HCT116 (cell line): ENCODE measurements around the gene ATG16L2. TPM values are rescaled to one million over a fixed set of nuclear protein-coding genes. Genes with fewer than 3 reads are reported as not detected.

ENCODE experiments used
- ATAC-seq: fragments of 200-7000 bp; cut with Tn5 transposase; 2 replicates; pipeline ENCODE4 v1.9.1; 2020; ENCODE audit warnings: mild to moderate bottlenecking, moderate library complexity
- BruUV-seq: library from RNA; stranded (reverse); fragments of 400-500 nt; replicated peaks from 2 replicates; lab custom pipeline; 2021; lab: Mats Ljungman, UMichigan
- CTCF ChIA-PET: fragments of 300-600 bp; sonication (Branson Sonifier 250); formaldehyde crosslinking; loops from one replicate; lab custom pipeline; 2021; ENCODE audit warnings: antibody characterized with exemption; lab: Charles Lee
- POLR2A ChIA-PET: fragments of 300-600, 350-600 bp; sonication (Branson Sonifier 250); formaldehyde crosslinking; loops from one replicate; lab custom pipeline; 2021; ENCODE audit warnings: antibody characterized with exemption; lab: Charles Lee
- RAD21 ChIA-PET, 2 experiments: fragments of 300-600 bp; sonication (Branson Sonifier 250); formaldehyde crosslinking; loops; one replicate each; lab custom pipeline; 2023; ENCODE audit warnings: low total read pairs in 2 of 2; ENCODE audit not compliant: uncharacterized antibody in 2 of 2, unreplicated experiment in 2 of 2, low non-redundant PET in 1 of 2; lab: Charles Lee
- DNase-seq: peaks from one replicate; pipeline ENCODE4 v3.0.0-alpha.2; 2010; ENCODE audit warnings: low read depth, low spot score
- H2AFZ ChIP-seq: fragments of 200-600 bp; shearing (Covaris generic), sonication (generic); 2 replicates; pipeline ENCODE4 v1.6.1; 2017; ENCODE audit warnings: low read depth, mixed run types, mixed read lengths, antibody characterized with exemption, low read length; ENCODE audit not compliant: poor library complexity, severe bottlenecking
- H3K27ac ChIP-seq: 2 replicates; pipeline ENCODE4 v1.5.1; 2012; ENCODE audit warnings: low read depth, low read length
- H3K27me3 ChIP-seq: fragments of 200-600 bp; sonication (generic); 2 replicates; pipeline ENCODE4 v1.6.1; 2016; ENCODE audit warnings: mixed run types, low read length, mixed read lengths; ENCODE audit not compliant: insufficient read depth
- H3K36me3 ChIP-seq, 2 experiments: fragments of 200-500 bp in 1 of 2; fragments of 200-600 bp in 1 of 2; sonication (Bioruptor generic) in 1 of 2; sonication (generic) in 1 of 2; 2 replicates each; pipeline versions ENCODE4 v1.5.1 to v1.6.1; 2014 to 2016; ENCODE audit warnings: low read length in 2 of 2, inconsistent platforms in 1 of 2, mixed read lengths in 1 of 2, mixed run types in 1 of 2; ENCODE audit not compliant: insufficient read depth in 2 of 2, control insufficient read depth in 1 of 2
- H3K4me1 ChIP-seq, 2 experiments: fragments of 200-600 bp in 1 of 2; sonication (generic) in 1 of 2; 2 replicates each; pipeline versions ENCODE4 v1.5.1 to v1.6.1; 2012 to 2017; ENCODE audit warnings: low read length in 2 of 2, inconsistent platforms in 1 of 2, mild to moderate bottlenecking in 1 of 2, mixed read lengths in 1 of 2, mixed run types in 1 of 2, moderate library complexity in 1 of 2; ENCODE audit not compliant: insufficient read depth in 2 of 2, control insufficient read depth in 1 of 2
- H3K4me2 ChIP-seq: fragments of 200-600 bp; sonication (generic); 2 replicates; pipeline ENCODE4 v1.6.1; 2017; ENCODE audit warnings: mixed run types, low read length, mixed read lengths
- H3K4me3 ChIP-seq, 2 experiments: fragments of 200-600 bp in 1 of 2; sonication (generic) in 1 of 2; replicated peaks in 1 of 2; 2 replicates each; pipeline ENCODE4 v1.5.1; 2011 to 2016; ENCODE audit warnings: low read length in 2 of 2, control low read depth in 1 of 2, low read depth in 1 of 2, mild to moderate bottlenecking in 1 of 2, mixed read lengths in 1 of 2, mixed run types in 1 of 2
- H3K79me2 ChIP-seq: fragments of 200-600 bp; sonication (generic); 2 replicates; pipeline ENCODE4 v1.6.1; 2017; ENCODE audit warnings: mild to moderate bottlenecking, mixed run types, low read length, moderate library complexity, mixed read lengths; ENCODE audit not compliant: insufficient read depth
- H3K9ac ChIP-seq: fragments of 200-600 bp; sonication (generic); 2 replicates; pipeline ENCODE4 v1.6.1; 2016; ENCODE audit warnings: low read length, mixed read lengths
- H3K9me2 ChIP-seq: fragments of 200-600 bp; sonication (generic), shearing (Covaris generic); 2 replicates; pipeline ENCODE4 v1.6.1; 2017; ENCODE audit warnings: mixed run types, mild to moderate bottlenecking, moderate library complexity; ENCODE audit not compliant: insufficient read depth
- H3K9me3 ChIP-seq, 2 experiments: fragments of 200-500 bp in 1 of 2; fragments of 200-600 bp in 1 of 2; sonication (Bioruptor generic) in 1 of 2; sonication (generic) in 1 of 2; 2 replicates each; pipeline ENCODE4 v1.6.1; 2014 to 2017; ENCODE audit warnings: low read length in 2 of 2, mixed read lengths in 2 of 2, inconsistent platforms in 1 of 2, low read depth in 1 of 2, mild to moderate bottlenecking in 1 of 2, mixed run types in 1 of 2, moderate library complexity in 1 of 2; ENCODE audit not compliant: control insufficient read depth in 1 of 2, insufficient read depth in 1 of 2
- H4K20me1 ChIP-seq: fragments of 200-600 bp; sonication (generic), shearing (Covaris generic); 2 replicates; pipeline ENCODE4 v1.6.1; 2017; ENCODE audit warnings: mixed run types, mild to moderate bottlenecking, moderate library complexity; ENCODE audit not compliant: insufficient read depth
- ATF3 ChIP-seq: IDR thresholded peaks from 2 replicates; pipeline ENCODE4 v1.6.1; 2012
- CBX3 ChIP-seq: IDR thresholded peaks from 2 replicates; pipeline ENCODE4 v1.6.1; 2012; ENCODE audit warnings: low read depth
- ELF1 ChIP-seq: IDR thresholded peaks from 2 replicates; pipeline ENCODE4 v1.6.1; 2012; ENCODE audit warnings: low read depth, borderline replicate concordance
- FOSL1 ChIP-seq: IDR thresholded peaks from 2 replicates; pipeline ENCODE4 v1.6.1; 2012; ENCODE audit warnings: low read depth
- JUND ChIP-seq: IDR thresholded peaks from 2 replicates; pipeline ENCODE4 v1.6.1; 2012
- MAX ChIP-seq: IDR thresholded peaks from 2 replicates; pipeline ENCODE4 v1.6.1; 2012
- POLR2A ChIP-seq: IDR thresholded peaks from 2 replicates; pipeline ENCODE4 v1.7.0; 2011; ENCODE audit warnings: borderline replicate concordance; ENCODE audit not compliant: insufficient read depth, insufficient read length; ENCODE audit errors: extremely low read depth
- RAD21 ChIP-seq: IDR thresholded peaks from 2 replicates; pipeline ENCODE4 v1.6.1; 2012; ENCODE audit warnings: low read depth, mild to moderate bottlenecking
- SRF ChIP-seq: IDR thresholded peaks from 2 replicates; pipeline ENCODE4 v1.6.1; 2012; ENCODE audit warnings: low read depth
- TCF7L2 ChIP-seq: IDR thresholded peaks from 2 replicates; pipeline ENCODE4 v1.7.0; 2011; ENCODE audit warnings: borderline replicate concordance, inconsistent platforms; ENCODE audit not compliant: insufficient read depth, insufficient read length; ENCODE audit errors: extremely low read depth
- YY1 ChIP-seq: IDR thresholded peaks from 2 replicates; pipeline ENCODE4 v1.6.1; 2011; ENCODE audit warnings: low read length, low read depth, moderate library complexity, mild to moderate bottlenecking; ENCODE audit not compliant: insufficient replicate concordance; ENCODE audit errors: extremely low read depth
- ZFX ChIP-seq: fragments of 450-650 bp; IDR thresholded peaks from 2 replicates; pipeline ENCODE4 v1.6.1; 2017
- intact Hi-C: fragments of 100-400 bp; cut with micrococcal nuclease; formaldehyde crosslinking; loops from 2 replicates; pipeline ENCODE4 v1.10.0; 2022
- total RNA-seq: library from RNA; stranded (reverse); gene quantifications from one replicate; pipeline ENCODE4 v1.2.1, GENCODE V29; 2021; ENCODE audit not compliant: unreplicated experiment
- TF ChIP-seq, protein P1 (sequence below): IDR thresholded peaks from 2 replicates; pipeline ENCODE4 v1.6.1; 2011; ENCODE audit warnings: mild to moderate bottlenecking, low read length, moderate library complexity; ENCODE audit not compliant: insufficient replicate concordance; ENCODE audit errors: extremely low read depth

The ATG16L2 gene
- total RNA-seq, 1 experiment from 2014 or later = 15.2 TPM

- ATAC-seq (no peak), DNase-seq (no peak)
- Histone ChIP-seq H3K36me3 (0 out of 4 replicates have a peak, but pooled peaks cover 0 to 4% of the 10 kb centered on the region in 2 experiments), H3K79me2 (no peaks in the 10 kb centered on the region), H4K20me1 (no peaks in the 10 kb centered on the region), H3K4me1 (peaks cover 9 to 11% of the 10 kb centered on the region in 2 experiments), H3K4me3 (no peak overlapping the region), H2AFZ (no peak overlapping the region), H3K9me3 (no peaks in the 10 kb centered on the region), H3K4me2 (no peak overlapping the region), H3K27me3 (no peaks in the 10 kb centered on the region), H3K9ac (no peak overlapping the region), H3K9me2 (no peaks in the 10 kb centered on the region), H3K27ac (no peak overlapping the region)
- ChIA-PET POLR2A (no interaction called here), CTCF (no interaction called here), RAD21 (no interaction called here)
- intact Hi-C loops = no loop called here
- TF ChIP-seq POLR2A (no peak), FOSL1 (no peak), SRF (no peak), YY1 (no peak), ZFX (no peak), JUND (no peak), ATF3 (no peak), TCF7L2 (no peak), ELF1 (no peak), MAX (no peak), RAD21 (no peak), CBX3 (no peak)
- TF ChIP-seq, protein P1, sequence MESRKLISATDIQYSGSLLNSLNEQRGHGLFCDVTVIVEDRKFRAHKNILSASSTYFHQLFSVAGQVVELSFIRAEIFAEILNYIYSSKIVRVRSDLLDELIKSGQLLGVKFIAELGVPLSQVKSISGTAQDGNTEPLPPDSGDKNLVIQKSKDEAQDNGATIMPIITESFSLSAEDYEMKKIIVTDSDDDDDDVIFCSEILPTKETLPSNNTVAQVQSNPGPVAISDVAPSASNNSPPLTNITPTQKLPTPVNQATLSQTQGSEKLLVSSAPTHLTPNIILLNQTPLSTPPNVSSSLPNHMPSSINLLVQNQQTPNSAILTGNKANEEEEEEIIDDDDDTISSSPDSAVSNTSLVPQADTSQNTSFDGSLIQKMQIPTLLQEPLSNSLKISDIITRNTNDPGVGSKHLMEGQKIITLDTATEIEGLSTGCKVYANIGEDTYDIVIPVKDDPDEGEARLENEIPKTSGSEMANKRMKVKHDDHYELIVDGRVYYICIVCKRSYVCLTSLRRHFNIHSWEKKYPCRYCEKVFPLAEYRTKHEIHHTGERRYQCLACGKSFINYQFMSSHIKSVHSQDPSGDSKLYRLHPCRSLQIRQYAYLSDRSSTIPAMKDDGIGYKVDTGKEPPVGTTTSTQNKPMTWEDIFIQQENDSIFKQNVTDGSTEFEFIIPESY = no peak
- BruUV-seq = no TSS peak
These were observed 24.6 kb downstream of the ATG16L2 start for GRCh38 chr11:72838691-72839305.
